GM12864 (cell line): ENCODE measurements around the gene WNT11.

Experiments used
- DNase-seq: peaks from one replicate; pipeline ENCODE4 v3.0.0-alpha.2; 2011; ENCODE audit warnings: low read depth
- H3K4me3 ChIP-seq: 2 replicates; pipeline ENCODE4 v1.5.1; 2011; ENCODE audit warnings: mild to moderate bottlenecking, low read depth, low read length, control low read depth
- TF ChIP-seq, protein P1 (sequence below): IDR thresholded peaks from 2 replicates; pipeline ENCODE4 v1.5.1; 2011; ENCODE audit warnings: low read depth, mild to moderate bottlenecking, moderate library complexity, low read length, control low read depth, inconsistent platforms; ENCODE audit errors: missing control alignments

WNT11 gene

DNA sequence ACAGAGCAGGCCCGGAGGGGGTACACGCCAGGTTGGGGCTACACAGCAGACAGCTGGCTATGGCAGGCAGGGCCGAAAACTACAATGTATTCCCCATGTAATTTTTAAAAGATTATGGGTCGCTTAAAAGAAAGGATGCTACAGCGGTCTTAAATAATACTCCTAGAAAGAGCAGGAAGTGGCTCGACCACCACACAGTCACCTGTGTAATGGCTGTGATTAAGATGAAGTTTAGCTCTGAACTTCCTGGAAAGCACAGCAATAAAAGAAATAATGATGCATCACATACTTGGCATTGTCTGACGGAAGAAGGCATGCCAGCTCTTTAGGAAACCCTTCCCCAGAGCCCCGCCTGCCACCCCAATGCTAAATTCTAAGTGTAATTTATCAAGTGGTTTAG lies 32.6 kb downstream of the WNT11 start:
- no peak for DNase-seq
- TF ChIP-seq, protein P1, sequence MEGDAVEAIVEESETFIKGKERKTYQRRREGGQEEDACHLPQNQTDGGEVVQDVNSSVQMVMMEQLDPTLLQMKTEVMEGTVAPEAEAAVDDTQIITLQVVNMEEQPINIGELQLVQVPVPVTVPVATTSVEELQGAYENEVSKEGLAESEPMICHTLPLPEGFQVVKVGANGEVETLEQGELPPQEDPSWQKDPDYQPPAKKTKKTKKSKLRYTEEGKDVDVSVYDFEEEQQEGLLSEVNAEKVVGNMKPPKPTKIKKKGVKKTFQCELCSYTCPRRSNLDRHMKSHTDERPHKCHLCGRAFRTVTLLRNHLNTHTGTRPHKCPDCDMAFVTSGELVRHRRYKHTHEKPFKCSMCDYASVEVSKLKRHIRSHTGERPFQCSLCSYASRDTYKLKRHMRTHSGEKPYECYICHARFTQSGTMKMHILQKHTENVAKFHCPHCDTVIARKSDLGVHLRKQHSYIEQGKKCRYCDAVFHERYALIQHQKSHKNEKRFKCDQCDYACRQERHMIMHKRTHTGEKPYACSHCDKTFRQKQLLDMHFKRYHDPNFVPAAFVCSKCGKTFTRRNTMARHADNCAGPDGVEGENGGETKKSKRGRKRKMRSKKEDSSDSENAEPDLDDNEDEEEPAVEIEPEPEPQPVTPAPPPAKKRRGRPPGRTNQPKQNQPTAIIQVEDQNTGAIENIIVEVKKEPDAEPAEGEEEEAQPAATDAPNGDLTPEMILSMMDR = no peak
- H3K4me3 ChIP-seq = no peak overlapping the region

DNA sequence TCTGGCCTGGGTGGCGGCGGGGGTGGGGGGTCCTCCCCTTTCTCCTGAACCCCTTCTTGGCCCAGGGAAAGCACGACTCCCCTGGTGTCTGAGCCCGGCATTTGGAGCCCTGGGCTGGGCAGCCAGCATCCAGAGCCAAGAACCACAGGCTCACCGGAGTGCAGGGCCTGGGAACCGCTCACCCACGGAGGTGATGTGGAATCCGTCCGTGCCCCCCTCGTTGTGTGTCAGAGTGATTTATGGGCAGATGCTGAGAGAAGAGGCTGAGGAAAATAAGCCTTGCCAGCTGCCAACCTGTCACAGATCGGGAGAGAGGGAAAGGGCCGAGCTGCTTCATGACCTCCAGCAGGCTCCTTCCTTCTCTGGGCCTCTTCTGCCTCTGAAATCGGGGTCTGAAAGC lies 33.7 kb downstream of the WNT11 start:
- no peak for DNase-seq
- no peak overlapping the region for H3K4me3 ChIP-seq
- TF ChIP-seq, protein P1 = no peak

DNA sequence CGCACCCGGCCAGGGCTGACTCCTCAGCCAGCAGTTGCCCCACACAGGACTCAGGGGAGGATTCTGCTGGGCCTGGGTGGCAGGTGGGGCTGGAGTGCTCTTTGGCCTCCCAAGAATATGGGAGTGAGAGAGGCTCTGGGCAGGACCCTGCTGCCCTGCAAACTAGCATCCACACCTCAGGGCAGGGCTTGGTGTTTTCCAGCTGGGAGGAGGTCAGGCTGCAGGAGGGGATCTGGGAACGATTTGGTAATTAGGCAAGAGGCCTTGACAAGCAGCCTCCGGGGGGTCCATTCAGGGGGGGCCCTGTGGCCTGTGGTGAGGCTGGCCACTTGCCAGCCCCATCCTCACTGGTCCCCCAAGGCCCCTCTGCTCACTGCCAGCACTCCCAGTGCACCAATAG lies 35.8 kb downstream of the WNT11 start:
- DNase-seq = no peak
- TF ChIP-seq, protein P1 = no peak
- no peak overlapping the region for H3K4me3 ChIP-seq

DNA sequence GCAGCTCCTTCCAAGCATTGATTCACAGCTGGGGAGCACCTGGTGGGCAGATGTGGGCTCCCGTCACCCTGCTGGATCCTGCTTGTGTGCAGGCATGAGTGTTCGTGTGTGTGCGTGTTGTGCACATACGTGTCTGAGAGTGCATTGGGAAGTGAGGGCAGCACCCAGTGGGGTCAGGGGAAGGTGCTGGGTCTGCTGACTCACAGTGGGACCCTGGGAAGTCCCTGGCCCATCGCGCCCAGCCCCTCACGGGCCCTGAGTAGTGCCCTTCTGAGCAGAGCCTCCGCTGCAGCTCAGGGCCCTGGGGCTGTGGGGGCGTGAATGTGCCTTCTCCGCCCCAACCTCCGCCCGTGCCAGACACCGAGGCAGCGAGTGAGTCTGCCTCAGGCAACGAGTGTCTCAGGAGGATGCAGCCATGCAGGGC lies 36.8 kb downstream of the WNT11 start:
- TF ChIP-seq, protein P1 = no peak
- H3K4me3 ChIP-seq = no peak overlapping the region
- DNase-seq = no peak

DNA sequence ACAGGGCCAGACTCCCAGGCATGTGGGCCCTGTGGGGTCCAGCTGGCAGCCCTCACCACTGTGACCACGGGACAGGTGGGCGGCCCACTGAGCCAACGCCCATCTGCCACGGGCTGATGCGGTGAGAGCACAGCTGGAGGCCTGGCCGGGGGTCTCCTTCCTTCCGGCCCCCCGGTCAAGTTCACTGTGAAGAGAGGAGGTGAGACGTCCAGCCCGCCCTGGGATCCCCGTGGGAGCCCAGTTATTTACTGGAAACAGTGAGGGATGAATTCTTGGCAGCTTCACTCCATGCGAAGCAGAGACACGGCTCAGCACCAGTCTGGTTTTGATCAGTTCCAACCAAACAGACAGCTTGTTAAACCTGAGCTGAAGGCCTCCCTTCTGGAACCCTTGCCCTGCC lies 38.7 kb downstream of the WNT11 start:
- TF ChIP-seq, protein P1 = no peak
- DNase-seq = no peak
- H3K4me3 ChIP-seq = no peak overlapping the region

DNA sequence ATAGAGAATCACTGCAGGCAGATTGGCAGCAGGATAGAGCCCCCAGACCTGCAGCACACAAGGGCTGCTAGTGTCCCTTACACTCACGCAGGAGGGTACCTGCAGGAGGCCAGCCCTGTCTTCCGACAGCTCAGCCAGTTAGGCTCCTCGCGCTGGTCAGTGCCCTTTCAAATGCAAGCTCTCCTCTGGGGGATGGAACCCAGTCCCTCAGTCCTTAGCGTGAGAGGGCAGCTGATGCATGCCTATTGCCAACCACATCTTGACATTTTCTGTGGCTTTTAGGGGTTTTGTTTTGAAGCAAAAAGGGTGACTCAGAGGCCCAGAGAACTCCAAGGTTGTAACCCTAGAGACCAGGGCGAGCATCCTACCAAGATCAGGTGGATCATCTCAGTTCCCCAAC lies 40.0 kb downstream of the WNT11 start:
- TF ChIP-seq, protein P1 = no peak
- no peak overlapping the region for H3K4me3 ChIP-seq
- no peak for DNase-seq

DNA sequence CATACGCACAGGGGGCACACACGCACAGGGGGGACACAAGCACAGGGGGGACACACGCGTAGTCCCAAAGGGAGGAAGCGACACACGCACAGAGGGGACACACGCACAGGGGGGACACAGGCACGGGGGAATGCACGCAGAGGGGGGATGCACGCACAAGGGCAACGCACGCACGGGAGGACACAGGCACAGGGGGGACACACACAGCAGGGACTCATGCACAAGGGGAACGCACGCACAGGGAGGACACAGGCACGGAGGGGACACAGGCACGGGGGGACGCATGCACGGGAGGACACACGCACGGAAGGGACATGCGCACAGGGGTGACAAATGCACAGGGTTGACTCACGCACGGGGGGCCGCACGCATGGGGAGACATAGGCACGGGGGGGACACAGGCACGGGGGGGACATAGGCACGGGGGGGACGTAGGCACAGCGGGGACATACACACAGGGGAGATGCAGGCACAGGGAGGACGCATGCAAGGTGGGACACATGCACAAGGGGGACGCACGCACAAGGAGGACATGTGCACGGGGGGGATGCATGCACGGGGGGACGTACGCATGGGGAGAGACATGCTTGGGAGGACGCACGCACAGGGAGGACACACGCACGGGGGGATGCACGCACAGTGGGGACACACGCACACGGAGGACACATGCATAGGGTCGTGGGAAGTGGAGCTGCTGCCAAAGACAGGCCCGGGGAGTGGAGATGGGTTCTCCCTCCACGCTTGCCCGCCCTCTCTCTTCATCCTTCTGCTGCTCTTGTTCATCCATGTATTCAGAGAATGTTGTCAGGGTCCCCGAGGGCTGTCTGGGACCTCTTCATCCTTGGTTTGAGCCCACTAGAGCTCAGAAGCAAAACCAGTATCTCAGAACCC lies 41.2 kb downstream of the WNT11 start:
- DNase-seq = no peak
- H3K4me3 ChIP-seq = no peak overlapping the region
- TF ChIP-seq, protein P1 = no peak
